Right cardiac atrium (tissue), 5 donors: ENCODE measurements around the gene ZGLP1. TPM values are rescaled to one million over a fixed set of nuclear protein-coding genes. Genes with fewer than 3 reads are reported as not detected.

Source experiments
- ATAC-seq, 2 donors: fragments of 200-7000 bp; cut with Tn5 transposase; one replicate each; pipeline versions ENCODE4 v1.8.0 to v1.9.1; 2020; ENCODE audit warnings: moderate library complexity in 2 of 2, mild to moderate bottlenecking in 1 of 2
- DNase-seq, 3 donors: peaks; one replicate each; pipeline ENCODE4 v3.0.0-alpha.2; 2020
- H3K27ac ChIP-seq: one replicate; pipeline ENCODE4 v1.5.1; 2013; ENCODE audit warnings: mild to moderate bottlenecking, low read length, control low read depth, moderate library complexity
- H3K27me3 ChIP-seq: one replicate; pipeline ENCODE4 v1.6.1; 2013; ENCODE audit not compliant: control insufficient read depth, insufficient read depth
- H3K4me1 ChIP-seq: one replicate; pipeline ENCODE4 v1.6.1; 2013; ENCODE audit warnings: low read length; ENCODE audit not compliant: control insufficient read depth, insufficient read depth
- H3K4me3 ChIP-seq: one replicate; pipeline ENCODE4 v1.5.1; 2013; ENCODE audit warnings: low read length, control low read depth
- H3K9me3 ChIP-seq: one replicate; pipeline ENCODE4 v1.6.1; 2013; ENCODE audit warnings: low read length; ENCODE audit not compliant: control insufficient read depth
- WGBS: extraction: QIAGEN DNeasy Blood & Tissue Kit; methylation state at CpG from one replicate; pipeline ENCODE4 v1.1.7; 2013; 5-methylcytosine and 5-hydroxymethylcytosine counted together
- intact Hi-C, 4 donors: fragments of 100-400 bp; cut with DNase I; formaldehyde crosslinking; loops; one replicate each; pipeline versions ENCODE4 v1.11.0 to v1.14.0; 2022 to 2023
- long read RNA-seq, 4 donors: library from polyadenylated mRNA; unstranded; transcript quantifications; one replicate each; pipeline ENCODE4 v2.0.0, GENCODE V29; 2020 to 2021
- polyA plus RNA-seq: library from polyadenylated mRNA; stranded (reverse); fragments of 200-250 nt; gene quantifications from one replicate; pipeline ENCODE4 v1.2.3, GENCODE V29; 2013
- total RNA-seq, 4 donors: library from RNA; stranded (reverse); fragmentation: NEBNext Ultra II Directional; extraction: Animal tissue kit (Norgen Biotek cat#: 25700); gene quantifications; one replicate each; pipeline ENCODE4 v1.2.1, GENCODE V29; 2021
- donor health status: healthy with polysubstance abuse.
- donor health status: DM: no; HTN: yes; CAD: no.
- donor health status: DM: no; HTN: no; CAD: no.
- donor health status: DM: no; HTN: yes; CAD: no; lungs with severe emphysema.
- donor health status: DM: yes; HTN: yes; CAD: no.

The ZGLP1 gene
- total RNA-seq (1 to 10 TPM in 1 of 4 donors, under 1 TPM in 3; 0.80 to 1.3 (median 0.84) TPM), polyA plus RNA-seq (0.68 TPM)
- long read RNA-seq, donor 1, result 0 reads
- long read RNA-seq, donor 2, result 0 reads
- long read RNA-seq, donor 3, result 0 reads
- long read RNA-seq, donor 4, result 0 reads

- 93% methylated on average over 24 of the region's 24 CpGs for whole genome bisulfite sequencing
- no peaks in the 10 kb centered on the region for H3K9me3 ChIP-seq
- no peak within 1 kb of the TSS for H3K4me3 ChIP-seq
- intact Hi-C loops, result no loop called here
- ATAC-seq (peak in 1 of 2 donors; percentile 46), DNase-seq (no peak)
- H3K27ac ChIP-seq, result no peak within 1 kb of the TSS
- no peaks in the 10 kb centered on the region for H3K4me1 ChIP-seq
- no peaks in the 10 kb centered on the region for H3K27me3 ChIP-seq
Measured at GRCh38 chr19:10309423-10309822, at the start of gene ZGLP1. TSS of gene ZGLP1 (minus strand) at chr19:10309815.

- 96% methylated on average over 12 of the region's 12 CpGs for WGBS
Measured at GRCh38 chr19:10356431-10356830, 46.8 kb upstream of the ZGLP1 start.

GRCh38 chr19:10353793-10354391 is 44.3 kb upstream of the ZGLP1 start:
- peak; percentile 77 to 84 for ATAC-seq
- peak; percentile 83 to 94 (median 90) for DNase-seq
- Histone ChIP-seq H3K4me3 (no peak overlapping the region), H3K27ac (peak overlapping the region; percentile 45), H3K27me3 (no peaks in the 10 kb centered on the region), H3K4me1 (no peaks in the 10 kb centered on the region), H3K9me3 (no peaks in the 10 kb centered on the region)
- intact Hi-C loops, result no loop called here
- 64% methylated on average over 32 of the region's 32 CpGs for WGBS

More at GRCh38 chr19:10356431-10356830, 46.8 kb upstream of the ZGLP1 start:
- H3K9me3 ChIP-seq, result no peaks in the 10 kb centered on the region
- no peak for DNase-seq
- intact Hi-C loops, result no loop called here
- H3K27ac ChIP-seq, result no peak overlapping the region
- no peak overlapping the region for H3K4me3 ChIP-seq
- ATAC-seq, result no peak
- H3K27me3 ChIP-seq, result no peaks in the 10 kb centered on the region
- H3K4me1 ChIP-seq, result no peaks in the 10 kb centered on the region

- WGBS, result 47% methylated on average over 63 of the region's 63 CpGs
- intact Hi-C loops, result no loop called here
- Histone ChIP-seq H3K9me3 (no peaks in the 10 kb centered on the region), H3K27me3 (no peaks in the 10 kb centered on the region), H3K4me1 (no peaks in the 10 kb centered on the region), H3K4me3 (no peak overlapping the region), H3K27ac (peak overlapping the region; percentile 45)
- peak; percentile 92 for ATAC-seq
- DNase-seq, result peak; percentile 90 to 95 (median 94)
Measured at GRCh38 chr19:10352764-10353671, 43.4 kb upstream of the ZGLP1 start.

- Histone ChIP-seq H3K27me3 (no peaks in the 10 kb centered on the region), H3K4me3 (no peak overlapping the region), H3K27ac (peak overlapping the region; percentile 45), H3K9me3 (no peaks in the 10 kb centered on the region), H3K4me1 (no peaks in the 10 kb centered on the region)
- 62% methylated on average over 10 of the region's 10 CpGs for WGBS
- intact Hi-C loops, result no loop called here
- DNase-seq (peak in 2 of 3 donors; percentile 47 to 70), ATAC-seq (peak; percentile 70 to 73)
Measured at GRCh38 chr19:10346509-10346908, 36.9 kb upstream of the ZGLP1 start.

GRCh38 chr19:10344780-10345179 is 35.2 kb upstream of the ZGLP1 start:
- WGBS, result 90% methylated on average over 10 of the region's 10 CpGs

GRCh38 chr19:10343495-10343894 is 33.9 kb upstream of the ZGLP1 start:
- intact Hi-C loops, result no loop called here
- H3K9me3 ChIP-seq, result no peaks in the 10 kb centered on the region
- no peak overlapping the region for H3K27ac ChIP-seq
- no peaks in the 10 kb centered on the region for H3K27me3 ChIP-seq
- ATAC-seq (no peak), DNase-seq (no peak)
- WGBS, result 80% methylated on average over 2 of the region's 2 CpGs
- no peak overlapping the region for H3K4me3 ChIP-seq
- no peaks in the 10 kb centered on the region for H3K4me1 ChIP-seq

More at GRCh38 chr19:10344780-10345179, 35.2 kb upstream of the ZGLP1 start:
- intact Hi-C loops, result no loop called here
- no peaks in the 10 kb centered on the region for H3K9me3 ChIP-seq
- DNase-seq, result no peak
- H3K4me3 ChIP-seq, result no peak overlapping the region
- no peaks in the 10 kb centered on the region for H3K4me1 ChIP-seq
- H3K27me3 ChIP-seq, result no peaks in the 10 kb centered on the region
- H3K27ac ChIP-seq, result no peak overlapping the region
- ATAC-seq, result no peak

GRCh38 chr19:10339977-10340376 is 30.4 kb upstream of the ZGLP1 start:
- Histone ChIP-seq H3K4me3 (no peak overlapping the region), H3K4me1 (no peaks in the 10 kb centered on the region), H3K9me3 (no peaks in the 10 kb centered on the region), H3K27me3 (no peaks in the 10 kb centered on the region), H3K27ac (no peak overlapping the region)
- 89% methylated on average over 5 of the region's 5 CpGs for WGBS
- DNase-seq (no peak), ATAC-seq (no peak)
- intact Hi-C loops, result loop anchor here in 1 of 4 donors (10.0 kb wide), 1 partner anchor 65 kb away; the partner anchor contains the start of gene ICAM1

- WGBS, result 59% methylated on average over 14 of the region's 14 CpGs
- DNase-seq (peak in 1 of 3 donors; percentile 63), ATAC-seq (no peak)
- intact Hi-C loops, result loop anchor here in 1 of 4 donors (10.0 kb wide), 1 partner anchor 65 kb away; the partner anchor contains the start of gene ICAM1
- H3K27me3 ChIP-seq, result no peaks in the 10 kb centered on the region
- H3K27ac ChIP-seq, result peak within 1 kb of the TSS; percentile 8
- H3K4me1 ChIP-seq, result no peaks in the 10 kb centered on the region
- no peaks in the 10 kb centered on the region for H3K9me3 ChIP-seq
- H3K4me3 ChIP-seq, result no peak within 1 kb of the TSS
Measured at GRCh38 chr19:10339380-10339960, 29.9 kb upstream of the ZGLP1 start, which contains the start of gene ICAM3. TSS of gene ICAM3 (minus strand) at chr19:10339624. CDS start at chr19:10339614, 10 bp downstream.

GRCh38 chr19:10338940-10339339 is 29.3 kb upstream of the ZGLP1 start:
- WGBS, result 78% methylated on average over 6 of the region's 6 CpGs
- Histone ChIP-seq H3K4me1 (no peaks in the 10 kb centered on the region), H3K27ac (peak overlapping the region; percentile 8), H3K9me3 (no peaks in the 10 kb centered on the region), H3K27me3 (no peaks in the 10 kb centered on the region), H3K4me3 (no peak overlapping the region)
- no peak for DNase-seq
- intact Hi-C loops, result loop anchor here in 1 of 4 donors (10.0 kb wide), 1 partner anchor 64 kb away; the partner anchor contains the start of gene ICAM1
- ATAC-seq, result no peak
